HCT116 (cell line): ENCODE data around the gene DCLRE1B. TPM values are rescaled to one million over a fixed set of nuclear protein-coding genes. Genes with fewer than 3 reads are reported as not detected.

Experiments
- ATAC-seq: fragments of 200-7000 bp; cut with Tn5 transposase; 2 replicates; pipeline ENCODE4 v1.9.1; 2020; ENCODE audit warnings: mild to moderate bottlenecking, moderate library complexity
- BruUV-seq: library from RNA; stranded (reverse); fragments of 400-500 nt; replicated peaks from 2 replicates; lab custom pipeline; 2021; lab: Mats Ljungman, UMichigan
- CTCF ChIA-PET: fragments of 300-600 bp; sonication (Branson Sonifier 250); formaldehyde crosslinking; loops from one replicate; lab custom pipeline; 2021; ENCODE audit warnings: antibody characterized with exemption; lab: Charles Lee
- POLR2A ChIA-PET: fragments of 300-600, 350-600 bp; sonication (Branson Sonifier 250); formaldehyde crosslinking; loops from one replicate; lab custom pipeline; 2021; ENCODE audit warnings: antibody characterized with exemption; lab: Charles Lee
- RAD21 ChIA-PET, 2 experiments: fragments of 300-600 bp; sonication (Branson Sonifier 250); formaldehyde crosslinking; loops; one replicate each; lab custom pipeline; 2023; ENCODE audit warnings: low total read pairs in 2 of 2; ENCODE audit not compliant: uncharacterized antibody in 2 of 2, unreplicated experiment in 2 of 2, low non-redundant PET in 1 of 2; lab: Charles Lee
- DNase-seq: peaks from one replicate; pipeline ENCODE4 v3.0.0-alpha.2; 2010; ENCODE audit warnings: low read depth, low spot score
- H2AFZ ChIP-seq: fragments of 200-600 bp; shearing (Covaris generic), sonication (generic); 2 replicates; pipeline ENCODE4 v1.6.1; 2017; ENCODE audit warnings: low read depth, mixed run types, mixed read lengths, antibody characterized with exemption, low read length; ENCODE audit not compliant: poor library complexity, severe bottlenecking
- H3K27ac ChIP-seq: 2 replicates; pipeline ENCODE4 v1.5.1; 2012; ENCODE audit warnings: low read depth, low read length
- H3K27me3 ChIP-seq: fragments of 200-600 bp; sonication (generic); 2 replicates; pipeline ENCODE4 v1.6.1; 2016; ENCODE audit warnings: mixed run types, low read length, mixed read lengths; ENCODE audit not compliant: insufficient read depth
- H3K36me3 ChIP-seq, 2 experiments: fragments of 200-500 bp in 1 of 2; fragments of 200-600 bp in 1 of 2; sonication (Bioruptor generic) in 1 of 2; sonication (generic) in 1 of 2; 2 replicates each; pipeline versions ENCODE4 v1.5.1 to v1.6.1; 2014 to 2016; ENCODE audit warnings: low read length in 2 of 2, inconsistent platforms in 1 of 2, mixed read lengths in 1 of 2, mixed run types in 1 of 2; ENCODE audit not compliant: insufficient read depth in 2 of 2, control insufficient read depth in 1 of 2
- H3K4me1 ChIP-seq, 2 experiments: fragments of 200-600 bp in 1 of 2; sonication (generic) in 1 of 2; 2 replicates each; pipeline versions ENCODE4 v1.5.1 to v1.6.1; 2012 to 2017; ENCODE audit warnings: low read length in 2 of 2, inconsistent platforms in 1 of 2, mild to moderate bottlenecking in 1 of 2, mixed read lengths in 1 of 2, mixed run types in 1 of 2, moderate library complexity in 1 of 2; ENCODE audit not compliant: insufficient read depth in 2 of 2, control insufficient read depth in 1 of 2
- H3K4me2 ChIP-seq: fragments of 200-600 bp; sonication (generic); 2 replicates; pipeline ENCODE4 v1.6.1; 2017; ENCODE audit warnings: mixed run types, low read length, mixed read lengths
- H3K4me3 ChIP-seq, 2 experiments: fragments of 200-600 bp in 1 of 2; sonication (generic) in 1 of 2; replicated peaks in 1 of 2; 2 replicates each; pipeline ENCODE4 v1.5.1; 2011 to 2016; ENCODE audit warnings: low read length in 2 of 2, control low read depth in 1 of 2, low read depth in 1 of 2, mild to moderate bottlenecking in 1 of 2, mixed read lengths in 1 of 2, mixed run types in 1 of 2
- H3K79me2 ChIP-seq: fragments of 200-600 bp; sonication (generic); 2 replicates; pipeline ENCODE4 v1.6.1; 2017; ENCODE audit warnings: mild to moderate bottlenecking, mixed run types, low read length, moderate library complexity, mixed read lengths; ENCODE audit not compliant: insufficient read depth
- H3K9ac ChIP-seq: fragments of 200-600 bp; sonication (generic); 2 replicates; pipeline ENCODE4 v1.6.1; 2016; ENCODE audit warnings: low read length, mixed read lengths
- H3K9me2 ChIP-seq: fragments of 200-600 bp; sonication (generic), shearing (Covaris generic); 2 replicates; pipeline ENCODE4 v1.6.1; 2017; ENCODE audit warnings: mixed run types, mild to moderate bottlenecking, moderate library complexity; ENCODE audit not compliant: insufficient read depth
- H3K9me3 ChIP-seq, 2 experiments: fragments of 200-500 bp in 1 of 2; fragments of 200-600 bp in 1 of 2; sonication (Bioruptor generic) in 1 of 2; sonication (generic) in 1 of 2; 2 replicates each; pipeline ENCODE4 v1.6.1; 2014 to 2017; ENCODE audit warnings: low read length in 2 of 2, mixed read lengths in 2 of 2, inconsistent platforms in 1 of 2, low read depth in 1 of 2, mild to moderate bottlenecking in 1 of 2, mixed run types in 1 of 2, moderate library complexity in 1 of 2; ENCODE audit not compliant: control insufficient read depth in 1 of 2, insufficient read depth in 1 of 2
- H4K20me1 ChIP-seq: fragments of 200-600 bp; sonication (generic), shearing (Covaris generic); 2 replicates; pipeline ENCODE4 v1.6.1; 2017; ENCODE audit warnings: mixed run types, mild to moderate bottlenecking, moderate library complexity; ENCODE audit not compliant: insufficient read depth
- CBX3 ChIP-seq: IDR thresholded peaks from 2 replicates; pipeline ENCODE4 v1.6.1; 2012; ENCODE audit warnings: low read depth
- CEBPB ChIP-seq: IDR thresholded peaks from 2 replicates; pipeline ENCODE4 v1.6.1; 2012; ENCODE audit warnings: low read depth
- CTCF ChIP-seq, 3 experiments: fragments of 200-600 bp in 1 of 3; sonication (generic) in 1 of 3; IDR thresholded peaks in 2 of 3; conservative IDR thresholded peaks in 1 of 3; 2 replicates each; pipeline ENCODE4 v1.5.1; 2012 to 2017; ENCODE audit warnings: low read depth in 2 of 3, low read length in 2 of 3, antibody characterized with exemption in 1 of 3, borderline replicate concordance in 1 of 3, control low read depth in 1 of 3, mild to moderate bottlenecking in 1 of 3, mixed read lengths in 1 of 3, mixed run types in 1 of 3, moderate library complexity in 1 of 3; ENCODE audit not compliant: insufficient read depth in 1 of 3
- ELF1 ChIP-seq: IDR thresholded peaks from 2 replicates; pipeline ENCODE4 v1.6.1; 2012; ENCODE audit warnings: low read depth, borderline replicate concordance
- EZH2phosphoT487 ChIP-seq: fragments of 200-600 bp; IDR thresholded peaks from 2 replicates; pipeline ENCODE4 v1.6.1; 2018; ENCODE audit warnings: antibody characterized with exemption, borderline replicate concordance
- POLR2A ChIP-seq: IDR thresholded peaks from 2 replicates; pipeline ENCODE4 v1.7.0; 2011; ENCODE audit warnings: borderline replicate concordance; ENCODE audit not compliant: insufficient read depth, insufficient read length; ENCODE audit errors: extremely low read depth
- RAD21 ChIP-seq: IDR thresholded peaks from 2 replicates; pipeline ENCODE4 v1.6.1; 2012; ENCODE audit warnings: low read depth, mild to moderate bottlenecking
- YY1 ChIP-seq: IDR thresholded peaks from 2 replicates; pipeline ENCODE4 v1.6.1; 2011; ENCODE audit warnings: low read length, low read depth, moderate library complexity, mild to moderate bottlenecking; ENCODE audit not compliant: insufficient replicate concordance; ENCODE audit errors: extremely low read depth
- ZNF274 ChIP-seq: fragments of 200-500 bp; sonication (Bioruptor generic); IDR thresholded peaks from 2 replicates; pipeline ENCODE4 v1.6.1; 2014; ENCODE audit warnings: mild to moderate bottlenecking, low read depth, low read length, inconsistent platforms
- intact Hi-C: fragments of 100-400 bp; cut with micrococcal nuclease; formaldehyde crosslinking; loops from 2 replicates; pipeline ENCODE4 v1.10.0; 2022
- total RNA-seq: library from RNA; stranded (reverse); gene quantifications from one replicate; pipeline ENCODE4 v1.2.1, GENCODE V29; 2021; ENCODE audit not compliant: unreplicated experiment
- TF ChIP-seq, protein P1 (sequence below): IDR thresholded peaks from 2 replicates; pipeline ENCODE4 v1.6.1; 2012
- TF ChIP-seq, protein P2 (sequence below): IDR thresholded peaks from 2 replicates; pipeline ENCODE4 v1.6.1; 2012

Gene DCLRE1B
- total RNA-seq, 1 experiment from 2014 or later, result 13.4 TPM

DNA sequence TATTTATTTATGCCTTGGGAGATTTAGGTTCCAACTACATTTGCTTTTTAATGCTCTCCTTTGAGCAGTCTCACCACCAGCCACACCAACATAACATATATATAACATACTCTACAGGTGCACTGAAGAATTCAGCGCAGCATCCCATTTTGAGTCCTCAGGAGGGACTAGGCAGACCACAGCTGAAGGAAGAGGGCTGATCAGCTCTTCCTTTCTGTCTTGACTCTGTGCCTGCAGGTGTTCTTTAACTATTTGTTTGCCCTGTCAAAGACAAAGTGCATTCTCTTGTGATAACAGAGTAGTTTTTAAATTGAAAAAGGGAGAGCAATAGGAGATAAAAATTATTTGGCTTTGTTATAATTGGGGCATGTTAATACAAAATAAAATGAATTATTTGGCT lies 41.0 kb downstream of the DCLRE1B start:
- intact Hi-C loops, result no loop called here
- Histone ChIP-seq H3K4me2 (no peak overlapping the region), H4K20me1 (no peaks in the 10 kb centered on the region), H3K4me1 (peaks cover 2 to 3% of the 10 kb centered on the region in 2 experiments; a peak in 1 of 4 replicates), H3K9ac (no peak overlapping the region), H3K27me3 (no peaks in the 10 kb centered on the region), H3K9me3 (no peaks in the 10 kb centered on the region), H3K79me2 (peaks cover 60% of the 10 kb centered on the region), H3K9me2 (no peaks in the 10 kb centered on the region), H3K4me3 (no peak overlapping the region), H2AFZ (no peak overlapping the region), H3K36me3 (peaks cover 6 to 7% of the 10 kb centered on the region in 2 experiments; a peak in 3 of 4 replicates), H3K27ac (no peak overlapping the region)
- no TSS peak for BruUV-seq
- no peak for ATAC-seq
- ChIA-PET POLR2A (no interaction called here), CTCF (interaction anchor here (1.3 kb wide), 1 partner anchor 16 kb away, joined by 3 read pairs; no protein-coding TSS in a partner anchor), RAD21 (no interaction called here)
- DNase-seq, result no peak
- TF ChIP-seq CTCF (IDR thresholded peaks at IDR 0.05 in 2 of 3, conservative IDR thresholded peaks at IDR 0.05 in 1 of 3; ENCODE audit: borderline replicate concordance in 1 of 3, insufficient read depth in 1 of 3, low read depth in 2 of 3, low read length in 2 of 3) (no peak), EZH2phosphoT487 (no peak), RAD21 (no peak), YY1 (no peak), ELF1 (no peak), ZNF274 (no peak), POLR2A (no peak), CEBPB (no peak), CBX3 (no peak)
- TF ChIP-seq, protein P1, sequence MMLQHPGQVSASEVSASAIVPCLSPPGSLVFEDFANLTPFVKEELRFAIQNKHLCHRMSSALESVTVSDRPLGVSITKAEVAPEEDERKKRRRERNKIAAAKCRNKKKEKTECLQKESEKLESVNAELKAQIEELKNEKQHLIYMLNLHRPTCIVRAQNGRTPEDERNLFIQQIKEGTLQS, result no peak
- TF ChIP-seq, protein P2, sequence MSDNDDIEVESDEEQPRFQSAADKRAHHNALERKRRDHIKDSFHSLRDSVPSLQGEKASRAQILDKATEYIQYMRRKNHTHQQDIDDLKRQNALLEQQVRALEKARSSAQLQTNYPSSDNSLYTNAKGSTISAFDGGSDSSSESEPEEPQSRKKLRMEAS, result no peak
